NCI-H2081 (cell line): ENCODE data around the gene LHFPL2.

ENCODE experiments used
- DNase-seq, 2 experiments: peaks; one replicate each; lab custom pipeline; 2025; lab: John Stamatoyannopoulos, UW

LHFPL2 gene

DNA sequence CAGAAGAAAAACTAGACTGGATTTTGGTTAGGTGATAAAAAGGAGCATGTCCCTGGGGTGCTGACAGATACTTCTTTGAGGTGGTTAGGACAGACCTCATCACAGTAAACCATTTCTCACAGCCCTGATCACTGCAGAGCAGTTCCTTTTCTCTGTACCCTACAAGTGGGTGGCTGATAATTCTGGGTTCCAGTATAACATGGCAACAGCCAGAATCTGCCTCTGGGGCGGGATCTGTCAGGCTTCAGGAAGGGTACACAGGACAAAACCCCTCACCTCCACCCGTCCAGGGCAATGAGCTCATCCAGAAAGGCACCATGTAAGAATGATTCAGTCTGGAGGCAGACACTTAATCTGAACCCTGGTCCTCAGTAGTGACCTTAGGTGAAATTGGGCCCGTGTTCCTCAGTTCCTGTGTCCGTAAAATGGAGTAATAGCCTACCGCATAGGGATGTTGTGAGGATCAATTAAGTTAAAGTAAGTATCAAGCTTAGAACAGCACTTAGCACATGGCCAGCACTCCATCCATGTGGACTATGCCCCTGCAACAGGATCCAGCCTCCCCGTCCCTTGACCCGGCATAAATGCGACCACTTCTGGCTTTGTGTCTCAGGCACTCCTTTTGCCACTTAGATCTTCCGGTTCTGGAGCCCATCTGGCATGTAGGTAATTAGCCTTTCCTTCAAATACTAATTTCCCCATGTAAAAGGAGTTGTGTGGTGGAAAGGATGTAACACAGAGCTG is 129.2 kb downstream of the LHFPL2 start:
- no peak for DNase-seq

DNA sequence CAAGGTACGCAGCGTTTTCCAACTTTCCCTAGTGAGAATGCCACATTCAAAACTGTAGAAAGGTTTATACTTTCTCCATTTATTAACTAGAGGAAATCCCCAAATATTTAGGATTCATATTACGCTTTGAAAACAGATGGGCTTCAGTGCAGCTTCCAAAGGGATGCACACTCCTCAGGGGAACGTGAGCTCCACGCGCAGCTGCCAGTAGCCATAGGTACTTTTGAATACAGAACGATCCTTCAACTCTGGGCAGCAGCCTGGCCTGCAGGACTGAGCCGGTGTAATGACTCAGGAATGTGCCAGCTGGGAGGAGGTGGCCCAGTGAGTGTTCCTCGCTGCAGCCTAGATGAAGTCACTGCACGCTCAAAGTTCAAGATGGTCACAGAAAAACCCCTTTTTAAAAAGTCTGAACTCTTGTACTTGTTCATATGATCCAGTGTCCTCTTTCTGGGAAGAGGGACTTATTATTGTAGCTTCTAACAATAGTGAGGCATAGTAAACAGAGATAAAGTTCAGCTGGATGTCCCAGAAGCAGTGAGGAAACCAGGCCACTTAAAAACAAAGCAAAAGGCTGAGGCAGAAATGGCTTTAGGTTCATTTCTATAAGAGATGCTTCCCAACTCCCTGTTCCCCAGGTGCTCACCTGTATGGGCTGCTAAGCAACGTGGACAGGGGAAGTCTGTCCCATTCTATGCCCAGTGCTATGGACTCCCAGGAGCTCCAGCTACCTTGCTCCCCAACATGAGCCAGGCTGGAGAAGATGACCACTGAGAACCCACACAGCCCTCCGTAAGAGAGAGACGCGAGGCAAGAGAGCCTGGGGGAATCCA is 130.0 kb downstream of the LHFPL2 start:
- DNase-seq: no peak

DNA sequence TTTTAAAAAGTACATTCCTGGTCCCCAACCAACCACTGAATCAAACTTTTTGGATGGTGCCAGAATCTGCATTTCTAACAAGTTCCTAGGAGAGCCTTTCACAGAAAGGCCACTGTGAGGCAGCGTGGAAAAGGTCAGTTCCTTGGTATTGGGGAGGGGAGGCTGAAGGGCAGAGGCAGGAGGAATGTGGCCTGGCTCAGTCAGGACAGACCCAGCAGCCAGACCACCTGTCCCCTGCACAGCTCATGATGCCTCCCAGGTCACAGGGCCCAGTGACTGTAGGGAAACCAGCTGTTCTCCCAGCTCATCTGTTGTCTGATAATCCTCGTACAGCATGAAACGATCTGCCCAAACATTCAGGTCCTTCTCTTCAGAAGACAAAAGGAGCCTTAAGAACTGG is 132.9 kb downstream of the LHFPL2 start:
- DNase-seq: no peak

DNA sequence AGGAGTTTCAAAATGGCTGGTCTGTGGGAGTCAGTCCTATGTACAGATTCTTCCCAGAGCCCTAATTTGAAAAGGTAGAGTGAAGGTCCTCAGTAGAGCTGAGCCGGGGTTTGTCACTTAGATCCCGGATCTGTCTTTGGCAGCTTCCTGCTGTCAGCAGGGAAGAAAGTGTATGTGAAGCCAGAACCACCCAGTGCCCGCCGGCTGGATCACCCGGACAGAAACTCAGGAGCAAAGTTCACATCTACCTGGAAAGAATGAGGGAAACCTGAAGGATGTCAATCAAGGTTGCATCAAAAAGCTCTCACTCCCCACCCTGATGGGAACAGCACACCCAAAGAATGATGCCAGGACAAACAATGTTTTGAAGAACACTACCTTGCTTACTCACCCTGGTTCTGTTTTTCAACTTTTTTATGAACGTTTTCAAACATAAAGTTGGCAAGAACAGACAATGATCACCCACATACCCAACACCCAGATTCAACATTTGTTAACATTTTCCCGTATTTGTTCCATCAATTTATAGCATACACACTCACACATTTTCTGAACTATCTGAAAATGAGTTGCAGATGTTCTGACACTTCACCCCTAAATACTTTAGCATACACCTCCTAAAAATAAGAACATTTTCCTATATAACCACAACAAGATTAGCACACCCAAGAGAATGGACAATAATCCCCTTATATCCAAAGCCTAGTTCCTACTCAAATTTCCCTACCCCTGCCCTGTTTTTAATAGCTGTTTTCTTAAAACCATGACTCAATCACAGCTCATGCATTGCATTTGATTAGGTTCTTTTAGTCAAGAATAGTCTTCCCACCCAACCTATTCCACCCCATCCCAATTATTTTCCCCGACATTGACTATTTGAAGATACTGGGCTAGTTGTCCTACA is 133.9 kb downstream of the LHFPL2 start:
- DNase-seq: no peak

DNA sequence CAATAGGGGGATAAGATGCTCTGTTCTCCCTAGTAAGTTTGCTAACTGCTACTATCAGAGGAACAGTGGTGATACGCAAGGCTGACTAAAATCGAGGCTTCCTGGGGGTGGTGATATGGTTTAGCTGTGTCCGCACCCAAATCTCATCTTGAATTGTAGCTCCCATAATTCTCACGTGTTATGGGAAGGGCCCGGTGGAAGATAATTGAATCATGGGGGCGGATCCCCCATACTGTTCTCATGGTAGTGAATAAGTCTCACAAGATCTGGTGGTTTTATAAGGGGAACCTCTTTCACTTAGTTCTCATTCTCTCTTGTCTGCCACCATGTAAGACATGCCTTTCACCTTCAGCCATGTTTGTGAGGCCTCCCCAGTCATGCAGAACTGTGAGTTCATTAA is 135.1 kb downstream of the LHFPL2 start:
- no peak for DNase-seq

DNA sequence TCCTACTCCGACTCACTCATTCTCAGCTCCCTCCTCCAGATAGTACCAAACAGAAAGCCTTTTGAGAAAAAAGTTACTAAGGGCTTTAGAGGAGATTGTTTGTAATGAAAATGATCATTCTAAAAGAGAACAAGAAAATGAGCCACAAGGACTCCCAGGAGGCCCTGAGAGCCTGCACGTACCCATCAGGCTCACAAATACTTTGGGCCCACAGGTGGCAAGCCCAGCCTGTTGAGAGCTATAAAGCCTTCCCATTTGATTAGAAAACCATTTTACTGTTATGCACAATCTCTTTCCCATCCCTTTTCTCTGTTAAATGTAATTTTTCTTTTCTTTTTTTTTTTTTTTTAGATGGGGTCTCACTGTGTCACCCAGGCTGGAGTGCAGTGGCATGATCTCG is 136.1 kb downstream of the LHFPL2 start:
- DNase-seq: no peak

DNA sequence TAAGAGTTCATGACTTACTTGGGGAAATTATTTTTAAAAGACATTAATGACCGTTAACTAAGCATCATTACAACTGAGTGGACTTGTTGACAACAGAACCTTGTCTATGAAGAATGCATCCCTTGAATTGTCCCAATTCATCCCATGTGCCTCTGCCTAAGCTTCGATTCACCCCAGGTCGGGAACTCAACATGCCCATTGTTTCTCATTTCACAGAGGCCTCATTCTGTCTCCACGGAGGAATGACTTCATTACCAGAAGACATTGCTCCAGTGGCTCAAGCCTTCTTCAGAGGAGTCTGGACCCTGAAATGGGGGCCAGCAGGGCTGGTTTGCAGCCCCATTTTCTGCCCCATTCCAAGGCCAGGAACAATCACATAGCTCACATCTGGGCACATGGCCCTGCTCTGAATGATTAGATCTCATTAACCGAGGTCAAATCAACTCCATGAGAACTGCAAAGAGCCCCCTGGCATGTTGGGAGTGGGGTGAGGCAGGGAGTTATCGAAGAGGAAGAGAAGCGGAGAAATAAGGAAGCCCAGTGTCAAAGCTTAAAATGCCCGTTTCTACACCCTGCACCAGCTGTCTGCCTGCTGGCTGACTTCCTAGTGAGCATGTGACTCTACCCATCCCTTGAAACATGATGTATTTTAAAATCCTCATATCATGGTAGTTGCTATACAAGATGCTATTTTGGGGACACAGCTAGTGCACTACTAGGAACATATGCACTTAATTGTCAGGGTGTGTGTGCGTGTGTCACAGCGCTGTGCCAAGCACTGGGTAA is 137.3 kb downstream of the LHFPL2 start:
- no peak for DNase-seq

DNA sequence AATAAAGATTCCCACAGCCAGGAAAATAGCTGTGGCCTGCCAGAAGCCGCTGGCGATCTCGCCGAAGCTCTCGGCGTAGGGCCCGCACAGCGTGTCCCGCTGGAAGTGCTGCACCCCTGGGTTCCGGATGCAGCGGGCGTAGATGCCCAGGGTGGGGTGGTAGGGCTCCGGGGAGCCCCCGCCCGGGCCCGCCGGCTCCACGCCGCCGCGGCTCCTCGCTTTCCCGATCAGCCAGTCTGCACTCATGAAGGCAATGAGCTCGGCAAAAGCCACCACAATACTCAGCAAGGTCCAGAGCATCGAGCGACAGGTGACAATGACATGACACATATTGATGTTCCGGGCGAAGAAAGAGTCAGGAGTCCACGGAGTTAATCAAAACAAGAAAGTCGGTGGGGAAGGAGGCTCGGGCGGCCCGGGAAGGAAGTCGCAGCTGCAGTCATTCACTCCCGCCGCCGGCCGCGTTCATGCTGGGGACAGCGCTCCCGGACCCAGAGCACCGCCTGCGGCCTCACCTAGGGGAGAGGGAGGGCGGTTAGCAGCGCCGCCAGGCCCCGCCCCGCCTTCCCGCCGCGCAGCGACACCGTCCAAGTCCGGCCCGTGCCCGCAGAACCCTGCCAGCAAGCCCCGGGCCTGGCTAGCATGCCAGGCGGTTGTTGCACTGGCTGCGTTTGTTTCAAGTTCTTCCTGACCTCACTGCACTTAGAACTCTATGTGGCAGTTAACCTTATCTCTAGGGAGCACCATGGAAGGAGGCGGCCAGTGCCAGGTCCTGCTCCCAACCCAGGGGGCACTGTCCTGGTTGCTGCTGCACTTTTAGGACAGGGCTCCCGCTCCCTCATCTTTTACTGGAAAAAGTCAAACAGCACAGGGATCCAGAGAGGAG is 138.4 kb downstream of the LHFPL2 start:
- DNase-seq: peak; percentile 9 to 55

DNA sequence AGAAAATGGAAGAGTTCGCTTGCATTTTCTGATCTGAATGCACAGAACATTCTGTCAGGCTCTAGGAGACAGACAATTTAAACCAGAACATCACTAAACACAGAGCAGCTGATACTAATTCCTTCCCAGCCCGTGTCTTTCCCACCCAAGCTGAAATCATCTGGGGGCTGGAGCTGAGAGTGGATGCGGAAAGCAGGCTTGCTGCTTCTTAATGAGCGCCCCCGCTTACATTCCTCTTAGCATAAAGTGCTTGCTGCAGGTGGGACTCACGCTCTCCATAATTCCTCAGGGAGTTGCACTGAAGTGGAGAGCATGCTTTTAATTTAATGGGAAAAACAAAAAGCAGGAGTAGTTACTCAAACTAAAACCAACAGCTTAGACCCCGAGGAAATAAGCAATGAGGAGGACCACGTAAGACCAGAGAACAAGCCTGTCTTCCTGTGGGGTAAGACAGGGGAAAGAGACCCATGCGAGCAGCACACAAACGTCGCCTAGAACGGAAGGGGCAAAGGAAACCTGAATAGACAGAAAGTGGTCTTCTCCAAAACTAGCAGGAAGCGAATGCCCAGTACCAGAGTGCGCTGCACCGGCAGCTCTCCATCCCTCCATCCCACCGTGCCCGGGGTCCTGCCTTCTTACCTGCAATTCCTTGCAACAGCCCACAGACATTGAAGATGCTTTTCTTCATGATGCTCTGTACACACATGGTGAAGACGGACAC is 139.3 kb downstream of the LHFPL2 start:
- no peak for DNase-seq

DNA sequence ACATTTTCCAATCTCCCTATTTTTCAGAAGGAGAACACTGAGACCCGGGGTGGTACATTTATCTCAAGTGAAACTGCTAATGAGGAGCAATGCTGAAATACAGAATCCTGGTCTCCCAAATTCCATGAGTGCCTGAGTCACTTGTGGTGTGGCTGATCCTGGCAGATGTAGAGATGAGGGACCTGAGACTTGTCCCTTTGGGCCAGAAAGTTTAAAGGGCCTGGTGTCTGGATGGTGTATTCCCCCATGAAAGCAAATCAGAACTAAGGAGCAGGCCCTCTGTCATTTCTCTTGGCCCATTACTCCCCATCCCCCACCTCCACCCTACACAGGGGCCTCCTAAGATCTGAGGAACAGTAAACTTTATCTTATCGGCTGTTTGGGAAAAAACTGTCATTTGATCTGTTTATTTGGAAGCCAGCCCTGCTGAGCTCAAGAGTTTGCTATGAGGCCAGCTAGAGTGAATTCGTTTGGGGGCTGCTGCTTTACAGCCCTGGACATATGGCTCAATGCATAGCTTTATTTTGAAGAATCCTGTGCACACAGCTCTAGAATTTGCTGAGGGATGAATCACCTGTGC is 140.3 kb downstream of the LHFPL2 start:
- DNase-seq: no peak

DNA sequence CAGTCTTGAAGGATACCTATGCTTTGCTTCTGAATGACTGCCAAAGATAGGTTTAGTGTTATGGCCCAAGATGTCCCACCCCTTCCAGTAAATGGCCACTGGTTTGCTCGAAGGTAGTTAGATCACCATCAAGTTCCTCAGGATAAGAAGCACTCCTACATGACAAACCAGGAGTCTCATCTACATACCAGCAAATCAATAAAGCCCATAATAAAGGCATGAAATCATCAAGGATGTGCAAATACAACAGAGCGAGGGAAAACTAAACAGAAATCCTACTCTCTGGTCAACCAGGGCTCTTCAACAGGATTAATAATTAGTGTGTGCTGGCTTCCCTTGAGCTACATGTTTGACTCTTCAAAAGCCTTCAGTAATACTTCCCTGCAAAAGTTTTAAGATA is 141.0 kb downstream of the LHFPL2 start:
- DNase-seq: no peak

DNA sequence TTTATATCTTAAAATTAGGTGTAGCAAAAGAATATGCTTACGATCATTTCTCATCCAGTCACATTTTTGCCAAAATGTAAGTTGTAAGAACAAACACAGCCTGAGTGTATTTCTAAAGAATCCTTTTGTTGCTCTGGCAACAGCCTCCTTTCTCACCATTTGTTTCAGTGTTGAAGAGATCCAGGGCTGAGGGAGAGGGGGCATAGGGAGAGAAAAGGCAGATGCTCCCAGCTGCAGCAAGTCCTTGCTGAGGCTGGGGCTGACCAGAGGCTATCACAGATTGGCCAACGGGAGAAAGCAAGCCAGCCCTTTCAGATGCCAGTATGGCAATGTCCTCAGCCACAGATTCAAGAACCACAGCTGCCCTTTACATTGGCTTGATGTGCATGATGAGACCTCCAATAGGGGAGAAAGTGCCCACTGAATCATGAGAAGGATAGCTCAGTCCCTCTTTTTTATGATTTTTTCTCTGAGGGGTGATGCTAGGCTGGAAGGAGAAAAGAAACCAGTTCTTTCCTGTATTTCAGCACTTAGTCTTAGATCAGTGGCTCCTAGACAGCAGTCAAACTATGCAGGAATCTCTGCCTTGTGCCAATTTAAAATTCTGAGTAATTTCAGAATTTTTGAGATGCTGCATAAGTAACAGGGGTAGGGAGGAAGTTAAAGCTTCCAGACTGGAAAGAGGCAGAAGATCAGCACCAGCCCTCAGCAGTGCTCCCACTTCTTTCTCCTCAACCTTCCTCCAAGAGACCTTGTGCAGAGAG is 142.1 kb downstream of the LHFPL2 start:
- DNase-seq: no peak

DNA sequence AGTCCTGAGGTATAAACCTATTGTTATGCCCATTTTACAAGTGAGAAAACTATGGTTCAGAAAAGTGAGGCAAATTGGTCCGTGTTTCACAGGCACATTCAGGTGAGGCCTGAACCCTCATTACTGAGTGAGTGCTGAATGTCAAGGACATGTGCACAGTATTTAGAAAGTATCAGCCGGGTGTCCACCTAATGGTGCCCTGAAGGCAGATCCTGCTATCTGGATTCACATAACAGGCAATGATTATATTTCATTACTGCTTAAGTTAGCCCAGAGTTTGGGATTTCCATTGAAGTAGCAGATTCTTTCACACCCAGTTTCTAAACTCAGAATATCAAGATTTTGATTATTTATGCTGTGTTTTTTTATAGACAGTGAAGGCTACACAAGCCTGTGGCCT is 142.7 kb downstream of the LHFPL2 start:
- no peak for DNase-seq

DNA sequence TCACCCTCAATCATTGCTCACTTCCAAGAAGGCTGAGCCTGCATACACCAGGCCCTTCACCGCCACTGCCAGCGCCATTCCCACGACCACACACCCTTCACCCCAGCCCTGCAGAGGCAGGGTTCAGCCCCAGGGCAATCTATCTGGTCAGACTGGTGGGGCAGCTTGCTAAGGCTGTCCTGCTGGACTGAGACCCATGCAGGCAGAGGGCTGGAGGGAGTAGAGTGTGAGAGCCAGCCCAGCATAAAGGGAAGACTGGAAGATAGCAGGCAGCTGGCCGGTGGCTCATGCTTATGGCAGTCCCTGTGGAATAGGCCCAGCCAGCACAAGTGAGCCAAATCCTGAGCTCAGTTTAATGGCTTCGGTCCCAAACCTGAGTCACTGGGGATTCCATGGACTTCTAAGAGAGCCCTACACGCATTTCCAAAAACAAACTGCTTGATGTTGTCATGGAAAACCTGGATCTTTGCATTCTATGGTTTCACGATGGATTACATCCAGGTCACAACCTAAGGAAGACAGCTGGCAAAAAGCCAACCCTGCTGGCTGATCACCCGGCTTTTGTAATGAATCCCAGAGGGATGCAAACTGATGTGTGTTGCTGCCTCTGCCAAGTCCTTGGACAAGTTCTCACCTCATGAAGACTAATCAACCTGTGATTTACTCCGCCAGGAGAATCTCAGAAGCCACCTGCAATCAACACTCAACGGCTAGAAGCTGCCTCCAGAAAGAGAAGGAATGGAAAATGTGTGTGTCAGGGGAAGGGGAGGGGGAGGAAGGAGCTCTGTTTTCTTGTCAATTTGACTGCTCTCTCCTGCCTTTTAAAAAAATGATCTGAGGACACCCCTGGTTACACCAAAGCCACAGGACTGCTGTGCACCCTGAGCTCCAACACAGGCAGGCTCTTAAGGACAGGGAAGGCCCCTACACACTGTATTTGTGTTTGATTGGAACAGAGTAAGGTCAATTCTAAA is 143.6 kb downstream of the LHFPL2 start:
- peak in 1 of 2 experiments; percentile 24 for DNase-seq

DNA sequence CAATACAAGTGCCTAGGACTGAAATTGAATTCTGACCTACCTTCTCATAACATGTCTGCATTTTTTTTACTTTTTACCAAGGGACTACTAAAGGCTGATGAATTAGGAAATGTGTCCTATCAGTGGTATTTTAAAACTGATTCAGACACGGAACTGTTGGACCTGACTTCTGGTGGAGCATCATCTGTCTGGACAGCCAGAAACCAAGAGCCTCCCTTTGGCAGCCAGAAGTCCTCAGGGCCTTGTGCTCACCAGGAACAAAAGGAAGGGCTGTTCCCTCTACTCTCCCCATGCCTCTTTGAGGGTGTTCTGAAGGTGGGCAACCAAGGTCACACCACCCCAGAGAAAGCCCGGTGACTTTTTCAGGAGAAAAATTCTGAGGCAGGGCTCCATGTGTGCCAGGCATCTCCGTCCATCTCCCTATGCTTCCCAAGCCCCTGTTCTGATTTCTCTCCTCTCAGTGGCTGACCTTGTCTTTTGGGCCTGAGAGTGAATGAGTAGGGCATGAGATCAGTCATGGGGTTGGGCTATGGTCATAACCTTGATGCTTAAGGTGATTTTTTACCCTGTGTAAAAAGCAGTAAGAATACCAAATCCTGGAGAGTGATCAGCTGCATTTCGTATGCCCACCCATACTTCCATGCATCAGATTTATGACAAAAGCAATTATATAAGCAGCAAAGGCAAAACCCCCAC is 144.5 kb downstream of the LHFPL2 start:
- no peak for DNase-seq

DNA sequence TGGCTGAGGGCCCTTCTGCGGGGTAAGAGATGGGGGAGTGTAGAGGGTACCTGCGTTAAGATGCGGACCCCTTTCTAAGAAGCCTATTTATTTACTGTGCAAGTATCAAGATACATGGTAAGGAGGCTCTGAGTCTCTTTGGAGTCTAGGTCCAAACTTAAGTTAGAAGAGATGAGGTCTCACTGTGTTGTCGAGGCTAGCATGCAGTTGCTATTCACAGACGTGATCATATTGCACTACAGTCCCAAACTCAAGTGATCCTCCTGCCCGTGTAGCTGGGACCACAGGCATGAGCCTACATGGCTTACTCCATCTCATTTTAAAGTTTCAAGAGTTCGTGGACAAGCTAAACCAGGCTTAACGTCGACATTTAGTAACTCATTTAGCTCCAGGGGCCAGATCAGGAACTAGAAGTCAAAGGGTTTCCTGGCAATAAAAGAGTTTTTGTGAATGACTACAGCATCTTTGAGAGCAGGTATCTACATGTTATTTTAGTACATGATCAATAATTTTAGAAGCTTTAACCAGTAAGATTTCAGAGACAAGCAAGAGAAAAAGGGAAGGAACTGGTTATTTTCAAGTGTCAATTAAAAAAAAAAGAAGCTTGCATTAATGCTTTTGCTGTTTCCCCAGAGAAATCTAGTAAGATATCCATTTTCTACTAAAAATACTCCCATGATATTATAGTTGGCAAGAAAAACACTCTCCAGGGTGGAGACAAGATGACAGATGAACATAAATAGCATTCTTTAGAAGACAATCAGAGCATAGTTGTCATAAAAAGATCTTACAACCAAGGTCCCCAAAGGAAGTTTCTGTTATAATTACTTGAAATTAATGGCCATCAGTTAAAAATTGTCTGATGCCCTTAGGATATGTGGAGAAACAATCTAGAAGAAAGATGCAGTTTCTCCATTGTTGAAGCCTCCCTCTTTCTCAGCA is 146.9 kb downstream of the LHFPL2 start:
- no peak for DNase-seq
